HG02571 (cell line): ENCODE results near the gene NPAS4.

Experiments
- ATAC-seq: cut with Tn5 transposase; IDR thresholded peaks from one replicate; pipeline ENCODE4 v1.9.1; 2021; ENCODE audit warnings: mild to moderate bottlenecking, moderate library complexity; ENCODE audit not compliant: unreplicated experiment

The NPAS4 gene

DNA sequence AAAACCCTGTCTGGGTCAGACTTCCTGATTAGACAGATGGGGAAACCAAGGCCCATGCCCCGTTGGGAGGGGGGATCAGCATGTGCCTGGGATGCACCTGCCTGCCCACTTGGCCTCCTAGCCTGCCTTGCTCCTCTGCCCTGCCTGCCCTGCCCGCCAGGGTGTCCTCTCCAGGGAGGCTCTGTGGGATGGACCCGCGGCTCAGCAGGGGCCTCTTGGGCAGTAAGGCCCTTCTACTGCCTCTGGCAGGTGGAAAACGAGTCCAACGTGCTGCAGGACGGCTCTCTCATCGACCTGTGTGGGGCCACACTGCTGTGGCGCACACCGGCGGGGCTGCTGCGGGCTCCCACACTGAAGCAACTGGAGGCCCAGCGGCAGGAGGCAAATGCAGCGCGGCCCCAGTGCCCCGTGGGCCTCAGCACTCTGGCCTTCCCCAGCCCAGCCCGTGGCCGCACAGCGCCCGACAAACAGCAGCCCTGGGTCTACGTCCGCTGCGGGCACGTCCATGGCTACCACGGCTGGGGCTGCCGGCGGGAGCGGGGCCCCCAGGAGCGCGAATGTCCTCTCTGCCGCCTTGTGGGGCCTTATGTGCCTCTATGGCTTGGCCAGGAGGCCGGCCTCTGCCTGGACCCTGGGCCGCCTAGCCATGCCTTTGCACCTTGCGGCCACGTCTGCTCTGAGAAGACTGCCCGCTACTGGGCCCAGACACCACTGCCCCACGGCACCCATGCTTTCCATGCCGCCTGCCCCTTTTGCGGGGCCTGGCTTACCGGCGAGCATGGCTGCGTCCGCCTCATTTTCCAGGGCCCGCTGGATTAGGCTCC is 54.7 kb downstream of the NPAS4 start:
- no peak for ATAC-seq
